GM12878 (cell line): ENCODE measurements around the gene HIC1. TPM values are rescaled to one million over a fixed set of nuclear protein-coding genes. Genes with fewer than 3 reads are reported as not detected.

Experiments
- ATAC-seq: fragments of 200-7000 bp; cut with Tn5 transposase; 3 replicates; pipeline ENCODE4 v1.9.1; 2020; ENCODE audit warnings: mild to moderate bottlenecking, moderate library complexity
- BruUV-seq: library from RNA; stranded (reverse); fragments of 400-500 nt; replicated peaks from 2 replicates; lab custom pipeline; 2021; lab: Mats Ljungman, UMichigan
- CTCF ChIA-PET: fragments of 300-600 bp; sonication (Branson Sonifier 250); formaldehyde crosslinking; extraction: SDS; loops from one replicate; lab custom pipeline; 2021; ENCODE audit warnings: inconsistent platforms; lab: Yijun Ruan, JAX
- POLR2A ChIA-PET: fragments of 350-600 bp; formaldehyde crosslinking; extraction: SDS; loops from one replicate; lab custom pipeline; 2021; ENCODE audit warnings: inconsistent platforms; lab: Charles Lee
- RAD21 ChIA-PET: fragments of 300-600 bp; sonication (Branson Sonifier 250); formaldehyde crosslinking; loops from one replicate; lab custom pipeline; 2023; ENCODE audit warnings: antibody characterized with exemption; ENCODE audit not compliant: unreplicated experiment; lab: Charles Lee
- SMC1A ChIA-PET: fragments of 300-600 bp; sonication (Branson Sonifier 250); formaldehyde crosslinking; loops from one replicate; lab custom pipeline; 2023; ENCODE audit not compliant: unreplicated experiment, uncharacterized antibody; lab: Charles Lee
- DNase-seq: peaks from one replicate; pipeline ENCODE4 v3.0.0-alpha.2; 2011; ENCODE audit warnings: low read depth, low spot score
- FAIRE-seq: peaks from 3 replicates; lab custom pipeline; 2011; peaks lifted over from hg19 to GRCh38; lab: Jason Lieb, UNC
- H2AFZ ChIP-seq: 2 replicates; pipeline ENCODE4 v1.6.0; 2011; ENCODE audit warnings: low read depth, low read length, control low read depth; ENCODE audit not compliant: control insufficient read depth
- H3K27ac ChIP-seq: 2 replicates; pipeline ENCODE4 v1.5.1; 2011; ENCODE audit warnings: control low read depth; ENCODE audit not compliant: control insufficient read depth, insufficient read depth
- H3K27me3 ChIP-seq, 2 experiments: replicated peaks in 1 of 2; 2 replicates each; pipeline versions ENCODE4 v1.6.0 to v1.6.1; 2011; ENCODE audit warnings: low read length in 1 of 2; ENCODE audit not compliant: control insufficient read depth in 2 of 2, insufficient read depth in 2 of 2
- H3K36me3 ChIP-seq, 2 experiments: 2 replicates each; pipeline ENCODE4 v1.5.1; 2011; ENCODE audit warnings: low read length in 1 of 2; ENCODE audit not compliant: control insufficient read depth in 2 of 2, insufficient read depth in 2 of 2
- H3K4me1 ChIP-seq: 2 replicates; pipeline ENCODE4 v1.6.1; 2011; ENCODE audit warnings: mild to moderate bottlenecking, low read length, moderate library complexity, mixed read lengths; ENCODE audit not compliant: control insufficient read depth, insufficient read depth
- H3K4me2 ChIP-seq: 2 replicates; pipeline ENCODE4 v1.6.0; 2011; ENCODE audit warnings: control low read depth; ENCODE audit not compliant: control insufficient read depth, insufficient read depth
- H3K4me3 ChIP-seq: fragments of 200-600 bp; sonication (generic); 2 replicates; pipeline ENCODE4 v1.5.1; 2016
- H3K79me2 ChIP-seq: 2 replicates; pipeline ENCODE4 v1.6.0; 2011; ENCODE audit warnings: low read length; ENCODE audit not compliant: control insufficient read depth, insufficient read depth
- H3K9ac ChIP-seq: 2 replicates; pipeline ENCODE4 v1.8.0; 2011; ENCODE audit warnings: low read length, control low read depth, mixed read lengths; ENCODE audit not compliant: control insufficient read depth, insufficient read depth
- H3K9me3 ChIP-seq: replicated peaks from 3 replicates; pipeline ENCODE4 v1.5.1; 2011; ENCODE audit warnings: mild to moderate bottlenecking, low read length; ENCODE audit not compliant: control insufficient read depth, insufficient read depth
- H4K20me1 ChIP-seq: 2 replicates; pipeline ENCODE4 v1.6.0; 2011; ENCODE audit not compliant: control insufficient read depth, insufficient read depth
- CHD2 ChIP-seq: IDR thresholded peaks from 2 replicates; pipeline ENCODE4 v1.6.1; 2011; ENCODE audit warnings: low read depth, low read length, improper control_type of control experiment, borderline replicate concordance
- CREM ChIP-seq: IDR thresholded peaks from 2 replicates; pipeline ENCODE4 v1.6.1; 2014; ENCODE audit warnings: antibody characterized with exemption, low read depth
- EGR1 ChIP-seq, 2 experiments: IDR thresholded peaks; 1 replicate in 1 of 2; 2 replicates in 1 of 2; pipeline ENCODE4 v1.6.1; 2011 to 2012; ENCODE audit warnings: low read depth in 2 of 2, low read length in 2 of 2, borderline replicate concordance in 1 of 2, mild to moderate bottlenecking in 1 of 2, moderate library complexity in 1 of 2
- HDGF ChIP-seq: fragments of 450-650 bp; IDR thresholded peaks from 2 replicates; pipeline ENCODE4 v1.6.1; 2016; ENCODE audit warnings: antibody characterized with exemption
- JUND ChIP-seq: IDR thresholded peaks from 2 replicates; pipeline ENCODE4 v1.6.1; 2012; ENCODE audit warnings: low read depth, mild to moderate bottlenecking, low read length, improper control_type of control experiment, moderate library complexity
- PML ChIP-seq: IDR thresholded peaks from 2 replicates; pipeline ENCODE4 v1.6.1; 2012; ENCODE audit warnings: low read length, inconsistent platforms
- RBBP5 ChIP-seq: fragments of 200-600 bp; sonication (generic); conservative IDR thresholded peaks from 2 replicates; pipeline ENCODE4 v1.6.1; 2016
- STAT1 ChIP-seq: fragments of 450-650 bp; conservative IDR thresholded peaks from 2 replicates; pipeline ENCODE4 v1.6.1; 2014; ENCODE audit warnings: antibody characterized with exemption, mild to moderate bottlenecking
- TAF1 ChIP-seq: IDR thresholded peaks from 2 replicates; pipeline ENCODE4 v1.6.1; 2011; ENCODE audit warnings: mild to moderate bottlenecking, low read depth, low read length, borderline replicate concordance
- ZNF217 ChIP-seq: fragments of 450-650 bp; IDR thresholded peaks from 2 replicates; pipeline ENCODE4 v1.6.1; 2017; ENCODE audit warnings: antibody characterized with exemption, mild to moderate bottlenecking
- ZNF24 ChIP-seq: fragments of 450-650 bp; IDR thresholded peaks from 2 replicates; pipeline ENCODE4 v1.6.1; 2017; ENCODE audit warnings: antibody characterized with exemption, mild to moderate bottlenecking
- WGBS: methylation state at CpG from one replicate; pipeline ENCODE4 v1.1.6; 2016; ENCODE audit warnings: low lambda C conversion rate; ENCODE audit not compliant: insufficient replicate concordance, insufficient coverage; ENCODE audit errors: missing lambda C conversion rate; 5-methylcytosine and 5-hydroxymethylcytosine counted together
- in situ Hi-C: fragments of 300-500 bp; cut with MboI; formaldehyde crosslinking; loops from 9 replicates; pipeline ENCODE4 v1.14.3; 2018; ENCODE audit warnings: mixed read lengths
- intact Hi-C: fragments of 100-400 bp; cut with micrococcal nuclease; formaldehyde crosslinking; loops from one replicate; pipeline ENCODE4 v1.14.2; 2022; ENCODE audit not compliant: unreplicated experiment
- polyA plus RNA-seq, 11 experiments: library from polyadenylated mRNA; depleted of rRNA in 4 of 11; unstranded in 6 of 11; stranded (reverse) in 5 of 11; fragments of >200 nt; fragmentation: Nextera tagmentation in 4 of 11; fragmentation: Illumina TruSeq in 1 of 11; extraction: Ambion mirVana in 4 of 11; extraction: Trizol in 1 of 11; gene quantifications; 1 replicate in 1 of 11; 2 replicates in 10 of 11; pipeline versions ENCODE4 v1.2.1 to v1.2.3, GENCODE V29; 2011 to 2016; ENCODE audit warnings: inconsistent platforms in 2 of 11, missing spikeins in 2 of 11, low read depth in 1 of 11
- total RNA-seq, 4 experiments: library from RNA; depleted of rRNA in 3 of 4; stranded (reverse); fragments of >200 nt in 3 of 4; fragmentation: Illumina TruSeq in 1 of 4; extraction: Trizol in 1 of 4; gene quantifications; 2 replicates each; pipeline versions ENCODE4 v1.2.1 to v1.2.3, GENCODE V29; 2013 to 2021
- TF ChIP-seq, protein P1 (sequence below): fragments of 450-650 bp; IDR thresholded peaks from 2 replicates; pipeline ENCODE4 v1.6.1; 2017; ENCODE audit warnings: low read depth, mild to moderate bottlenecking, moderate library complexity
- TF ChIP-seq, protein P2 (sequence below): IDR thresholded peaks from 2 replicates; pipeline ENCODE4 v1.6.1; 2012; ENCODE audit warnings: low read length, inconsistent platforms
- TF ChIP-seq, protein P3 (sequence below): IDR thresholded peaks from 2 replicates; pipeline ENCODE4 v1.6.1; 2011; ENCODE audit warnings: borderline replicate concordance, low read depth, mild to moderate bottlenecking, moderate library complexity, low read length; ENCODE audit not compliant: insufficient read depth, poor library complexity, severe bottlenecking

HIC1 gene
- total and polyA plus RNA-seq, 10 of the 15 experiments (the other 5 are each of a cell fraction or from before 2014, with no cell fraction given), result 0.11 to 61.1 (median 4.9) TPM

DNA sequence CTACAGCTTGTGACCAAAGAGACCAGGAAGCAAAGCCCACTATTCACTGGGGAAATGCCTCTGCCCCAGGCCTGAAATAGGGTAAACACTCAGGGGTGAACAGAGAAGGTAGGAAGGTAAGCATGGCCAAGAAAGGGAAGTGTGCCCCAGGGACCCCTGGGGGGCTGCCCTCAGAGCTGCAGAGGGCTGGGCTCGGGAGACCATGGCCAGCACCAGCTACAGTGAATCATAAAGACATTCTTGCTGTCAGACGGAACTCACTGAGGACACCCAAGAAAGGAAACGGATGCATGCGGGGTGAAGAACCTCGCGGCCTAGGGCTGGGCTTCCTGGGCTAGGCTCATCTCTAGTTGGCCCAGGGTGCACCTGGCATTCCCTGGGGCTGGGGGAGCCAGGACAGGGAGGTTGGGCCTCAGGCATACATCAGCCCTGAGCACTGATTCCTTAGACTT is 9.6 kb downstream of the HIC1 start (continued):
- TF ChIP-seq PML, result peak; percentile 21; the same call in 1 of the 2 replicates
- no peak for TF ChIP-seq RBBP5
- no peak for TF ChIP-seq TAF1

DNA sequence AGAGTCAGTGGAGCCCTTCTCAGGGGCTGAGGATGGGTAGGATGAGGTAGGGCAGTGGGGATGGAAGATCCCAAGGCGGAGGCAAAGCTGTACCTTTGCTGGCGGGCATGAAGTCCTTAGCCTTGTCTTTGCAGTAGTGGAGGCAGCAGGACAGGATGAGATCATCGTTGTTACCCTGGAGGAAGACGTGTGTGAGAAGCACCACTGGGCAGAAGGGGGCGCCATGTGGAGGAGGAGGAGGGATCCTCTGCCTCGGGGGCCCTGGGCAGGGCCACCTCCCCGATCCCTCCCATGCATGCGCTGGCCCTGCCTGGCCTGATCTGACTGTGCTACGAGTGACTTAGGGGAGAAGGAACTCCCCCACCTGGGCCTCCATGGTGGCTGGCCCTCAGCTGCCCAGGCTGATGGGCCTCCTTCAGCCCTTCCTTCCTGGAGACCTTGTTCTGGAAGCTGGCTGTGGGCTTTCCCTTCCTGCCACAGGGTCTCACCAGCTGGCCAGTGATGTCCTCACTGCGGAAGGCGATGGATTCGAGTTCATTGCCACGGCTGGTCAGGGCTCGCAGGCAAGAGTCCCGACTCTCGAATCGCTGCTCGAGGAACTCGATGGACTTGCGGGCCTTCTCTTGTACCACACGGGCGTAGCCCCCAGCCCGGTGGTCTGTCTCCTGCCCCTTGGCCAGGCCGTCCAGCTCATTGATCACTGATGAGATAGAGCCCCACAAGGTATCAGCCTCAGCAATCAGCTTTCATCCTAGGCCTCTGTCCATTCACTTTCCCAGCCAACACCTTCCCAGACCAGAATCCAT is 10.3 kb downstream of the HIC1 start:
- no peak overlapping the region for H3K4me3 ChIP-seq
- no TSS peak for BruUV-seq
- peaks cover 19 to 29% of the 10 kb centered on the region in 2 experiments for H3K36me3 ChIP-seq
- FAIRE-seq (no peak), ATAC-seq (peak; percentile 72), DNase-seq (no peak)
- peaks cover 47% of the 10 kb centered on the region for H3K4me1 ChIP-seq
- no peaks in the 10 kb centered on the region for H4K20me1 ChIP-seq
- no peaks in the 10 kb centered on the region for H3K27me3 ChIP-seq
- intact Hi-C loops, result no loop called here
- in situ Hi-C loops, result loop anchor here (10.0 kb wide), 1 partner anchor 180 kb away; no protein-coding TSS in a partner anchor
- SMC1A ChIA-PET, result interaction anchor here (0.6 to 3.9 kb wide), 10 partner anchors 17 to 180 kb away, joined by 3 to 27 read pairs (median 4); no protein-coding TSS in a partner anchor
- H3K27ac ChIP-seq, result peak overlapping the region; percentile 34
- CTCF ChIA-PET, result interaction anchor here (0.6 to 8.5 kb wide), 20 partner anchors 8 to 229 kb away, joined by 3 to 77 read pairs (median 3); partner anchors contain the start of gene HIC1
- no peaks in the 10 kb centered on the region for H3K9me3 ChIP-seq
- H3K79me2 ChIP-seq, result peaks cover 2% of the 10 kb centered on the region
- no peak overlapping the region for H2AFZ ChIP-seq
- H3K4me2 ChIP-seq, result no peak overlapping the region
- RAD21 ChIA-PET, result interaction anchor here (0.7 to 2.9 kb wide), 8 partner anchors 10 to 180 kb away, joined by 3 to 12 read pairs (median 4); partner anchors contain the start of gene HIC1
- H3K9ac ChIP-seq, result no peak overlapping the region
- WGBS, result 69% methylated on average over 24 of the region's 24 CpGs
- POLR2A ChIA-PET, result interaction anchor here (1.2 to 12.5 kb wide), 2 partner anchors 9 to 22 kb away, joined by 3 to 148 read pairs; no protein-coding TSS in a partner anchor
- TF ChIP-seq STAT1 (0 out of 2 replicates have a peak, but pooled peaks have one; percentile 23), EGR1 (IDR thresholded peaks at IDR 0.05; ENCODE audit: borderline replicate concordance in 1 of 2, low read depth in 2 of 2, low read length in 2 of 2) (no peak), JUND (no peak), HDGF (peak; percentile 87), ZNF217 (no peak), CREM (peak; percentile 68; the same call in 1 of the 2 replicates), CHD2 (no peak), ZNF24 (no peak)
- TF ChIP-seq, protein P1, sequence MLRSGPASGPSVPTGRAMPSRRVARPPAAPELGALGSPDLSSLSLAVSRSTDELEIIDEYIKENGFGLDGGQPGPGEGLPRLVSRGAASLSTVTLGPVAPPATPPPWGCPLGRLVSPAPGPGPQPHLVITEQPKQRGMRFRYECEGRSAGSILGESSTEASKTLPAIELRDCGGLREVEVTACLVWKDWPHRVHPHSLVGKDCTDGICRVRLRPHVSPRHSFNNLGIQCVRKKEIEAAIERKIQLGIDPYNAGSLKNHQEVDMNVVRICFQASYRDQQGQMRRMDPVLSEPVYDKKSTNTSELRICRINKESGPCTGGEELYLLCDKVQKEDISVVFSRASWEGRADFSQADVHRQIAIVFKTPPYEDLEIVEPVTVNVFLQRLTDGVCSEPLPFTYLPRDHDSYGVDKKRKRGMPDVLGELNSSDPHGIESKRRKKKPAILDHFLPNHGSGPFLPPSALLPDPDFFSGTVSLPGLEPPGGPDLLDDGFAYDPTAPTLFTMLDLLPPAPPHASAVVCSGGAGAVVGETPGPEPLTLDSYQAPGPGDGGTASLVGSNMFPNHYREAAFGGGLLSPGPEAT, result no peak
- TF ChIP-seq, protein P2, sequence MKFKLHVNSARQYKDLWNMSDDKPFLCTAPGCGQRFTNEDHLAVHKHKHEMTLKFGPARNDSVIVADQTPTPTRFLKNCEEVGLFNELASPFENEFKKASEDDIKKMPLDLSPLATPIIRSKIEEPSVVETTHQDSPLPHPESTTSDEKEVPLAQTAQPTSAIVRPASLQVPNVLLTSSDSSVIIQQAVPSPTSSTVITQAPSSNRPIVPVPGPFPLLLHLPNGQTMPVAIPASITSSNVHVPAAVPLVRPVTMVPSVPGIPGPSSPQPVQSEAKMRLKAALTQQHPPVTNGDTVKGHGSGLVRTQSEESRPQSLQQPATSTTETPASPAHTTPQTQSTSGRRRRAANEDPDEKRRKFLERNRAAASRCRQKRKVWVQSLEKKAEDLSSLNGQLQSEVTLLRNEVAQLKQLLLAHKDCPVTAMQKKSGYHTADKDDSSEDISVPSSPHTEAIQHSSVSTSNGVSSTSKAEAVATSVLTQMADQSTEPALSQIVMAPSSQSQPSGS, result 0 out of 2 replicates have a peak, but pooled peaks have one; percentile 53
- TF ChIP-seq, protein P3, sequence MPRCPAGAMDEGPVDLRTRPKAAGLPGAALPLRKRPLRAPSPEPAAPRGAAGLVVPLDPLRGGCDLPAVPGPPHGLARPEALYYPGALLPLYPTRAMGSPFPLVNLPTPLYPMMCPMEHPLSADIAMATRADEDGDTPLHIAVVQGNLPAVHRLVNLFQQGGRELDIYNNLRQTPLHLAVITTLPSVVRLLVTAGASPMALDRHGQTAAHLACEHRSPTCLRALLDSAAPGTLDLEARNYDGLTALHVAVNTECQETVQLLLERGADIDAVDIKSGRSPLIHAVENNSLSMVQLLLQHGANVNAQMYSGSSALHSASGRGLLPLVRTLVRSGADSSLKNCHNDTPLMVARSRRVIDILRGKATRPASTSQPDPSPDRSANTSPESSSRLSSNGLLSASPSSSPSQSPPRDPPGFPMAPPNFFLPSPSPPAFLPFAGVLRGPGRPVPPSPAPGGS, result peak; percentile 29
